Activated CD4-positive, alpha-beta T cell treated with anti-CD3 and anti-CD28 coated beads, Interleukin-2, amount 50 U/mL, for 48 hours (primary cell): ENCODE measurements around the gene KIF19.

Source experiments
- DNase-seq, 2 experiments: peaks; one replicate each; pipeline ENCODE4 v3.0.0-alpha.2; 2020

Gene KIF19

DNA sequence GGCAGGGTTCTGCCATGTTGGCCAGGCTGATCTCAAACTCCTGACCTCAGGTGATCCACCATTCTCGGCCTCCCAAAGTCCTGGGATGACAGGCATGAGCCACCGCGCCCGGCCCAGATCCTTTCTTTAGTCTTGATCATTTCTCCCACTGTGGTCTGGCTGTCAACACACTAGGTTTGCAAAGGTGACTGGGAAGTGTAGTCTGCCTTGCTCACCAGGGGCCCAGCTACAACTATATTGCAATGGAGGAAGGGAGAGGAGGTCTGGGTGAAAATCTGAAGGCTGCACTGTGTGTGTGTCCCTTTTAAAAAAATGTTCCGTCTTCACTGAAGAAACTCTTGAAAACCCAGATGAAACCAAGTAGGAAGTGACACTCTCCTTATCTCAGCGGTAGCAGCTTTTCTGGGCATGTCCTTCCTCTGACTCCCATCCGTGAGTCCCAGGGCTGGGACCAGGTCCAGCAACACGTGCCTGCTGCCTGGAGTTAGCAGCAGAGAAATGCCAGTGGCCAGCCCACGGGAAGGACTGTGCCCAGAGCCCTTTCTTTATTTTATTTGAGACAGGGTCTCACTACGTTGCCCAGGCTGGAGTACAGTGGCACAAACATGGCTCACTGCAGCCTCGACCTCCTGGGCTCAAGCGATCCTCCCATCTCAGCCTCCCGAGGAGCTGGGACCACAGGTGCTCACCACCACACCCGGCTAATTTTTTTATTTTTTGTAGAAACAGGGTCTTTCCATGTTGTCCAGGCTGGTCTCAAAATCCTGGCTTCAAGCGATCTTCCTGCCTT lies 17.8 kb upstream of the KIF19 start:
- DNase-seq: no peak

DNA sequence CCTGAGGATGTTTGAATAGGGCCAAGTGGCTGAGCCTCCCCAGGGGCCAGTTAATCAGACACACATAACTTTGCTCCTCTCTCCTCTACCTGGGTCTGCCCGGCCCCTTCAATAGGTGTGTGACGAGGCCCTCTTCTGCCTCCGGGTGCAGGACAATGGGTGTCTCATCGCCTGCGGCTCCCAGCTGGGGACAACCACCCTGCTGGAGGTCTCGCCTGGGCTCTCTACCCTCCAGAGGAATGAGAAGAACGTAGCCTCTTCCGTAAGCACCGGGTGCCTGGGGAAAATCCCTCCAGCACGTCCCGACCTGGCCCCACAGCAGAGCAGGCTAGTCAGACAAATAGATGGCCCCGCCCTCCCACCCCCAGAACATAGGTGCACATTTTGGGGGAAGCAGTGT lies 16.1 kb upstream of the KIF19 start:
- DNase-seq: no peak

DNA sequence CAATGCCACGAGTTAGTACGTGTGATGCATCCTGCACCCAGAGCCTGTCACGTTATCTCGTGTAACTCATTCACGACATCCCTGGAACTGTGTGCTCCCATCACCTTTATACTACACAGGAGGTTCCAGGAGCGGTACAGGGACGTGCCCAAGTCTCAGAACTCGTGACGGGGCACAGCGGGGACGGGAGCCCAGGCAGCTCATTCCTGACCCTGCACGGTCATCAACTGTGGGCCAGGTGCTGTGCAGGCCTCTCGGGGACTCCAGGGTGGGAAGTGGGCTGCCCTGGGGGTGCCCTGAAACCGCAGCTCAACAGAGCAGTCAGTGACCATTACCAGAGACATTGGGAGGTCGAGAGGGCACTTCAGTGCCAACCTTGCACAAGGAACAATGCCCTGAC lies 11.1 kb upstream of the KIF19 start:
- DNase-seq: no peak

DNA sequence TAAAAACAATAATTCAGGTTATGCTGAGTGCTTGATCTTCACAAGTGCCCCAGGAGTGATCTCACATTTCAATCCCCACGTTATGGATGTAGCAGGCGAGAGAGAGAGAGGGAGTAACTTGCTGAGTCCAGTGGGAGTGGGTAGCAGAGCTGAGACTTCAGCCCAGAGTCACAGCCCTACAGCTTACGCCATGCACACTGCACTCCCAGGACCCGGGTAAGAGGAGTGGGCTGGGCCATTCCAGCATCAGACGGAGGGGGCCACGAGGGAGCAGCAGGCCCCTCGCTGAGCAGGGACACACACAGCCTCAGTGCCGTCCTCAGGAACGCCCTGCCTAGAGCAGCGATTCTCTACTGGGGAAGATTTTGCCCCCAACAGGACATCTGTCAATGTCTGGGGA lies 9.8 kb upstream of the KIF19 start:
- no peak for DNase-seq

DNA sequence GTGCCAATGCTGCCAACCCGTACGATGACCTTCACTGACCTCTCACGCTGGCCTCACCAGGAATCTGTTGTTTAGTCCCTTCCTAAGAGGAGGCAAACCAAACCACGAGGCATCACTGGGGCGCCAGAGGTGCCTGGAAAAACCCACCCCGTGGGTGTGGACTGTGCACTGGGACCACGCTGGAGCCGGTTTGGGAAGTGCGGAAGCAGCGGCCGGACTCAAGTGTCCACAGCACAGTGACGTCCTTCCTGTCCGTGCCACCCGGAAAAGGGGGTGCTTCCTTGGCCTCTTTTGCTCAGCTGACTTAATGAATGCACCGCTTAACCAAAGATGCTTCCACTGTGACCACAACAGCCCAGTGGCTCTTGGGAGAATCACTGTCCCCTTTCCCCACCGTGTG lies 9.0 kb upstream of the KIF19 start:
- no peak for DNase-seq

DNA sequence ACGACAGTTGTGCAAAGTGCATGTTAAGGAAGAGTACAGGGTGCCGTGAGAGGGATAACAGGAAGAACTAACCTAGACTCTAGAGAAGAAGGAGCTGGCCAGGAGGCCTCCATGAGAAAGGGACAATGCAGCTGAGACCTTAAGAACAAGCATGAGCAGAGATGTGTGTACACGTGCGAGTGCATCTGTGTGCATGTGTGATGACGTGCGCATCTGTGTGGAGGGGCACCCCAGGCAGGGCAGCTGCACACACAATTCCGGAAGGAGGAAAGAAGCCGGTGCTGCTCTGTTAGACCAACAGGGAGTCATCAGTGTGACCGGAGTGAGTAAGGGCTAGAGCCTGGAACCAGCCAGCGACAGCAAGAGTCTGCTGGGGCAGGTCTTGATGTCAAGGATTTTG lies 7.6 kb upstream of the KIF19 start:
- DNase-seq: no peak

DNA sequence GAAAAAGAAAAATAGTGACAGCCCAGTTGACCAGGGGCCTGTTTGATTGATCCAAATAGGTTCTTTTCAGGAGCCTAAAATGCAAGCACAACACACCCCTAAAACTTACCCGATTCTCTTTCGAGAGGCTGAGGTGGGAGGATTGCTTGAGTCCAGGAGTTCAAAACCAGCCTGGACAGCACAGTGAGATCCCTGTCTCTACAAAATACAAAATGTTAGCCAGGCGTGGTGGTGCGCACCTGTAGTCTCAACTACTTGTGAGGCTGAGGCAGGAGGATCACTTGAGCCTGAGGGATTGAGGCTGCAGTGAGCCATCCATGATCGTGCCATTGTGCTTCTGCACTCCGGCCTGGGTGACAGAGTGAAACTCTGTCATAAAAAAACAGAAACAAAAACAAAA lies 1.5 kb upstream of the KIF19 start:
- DNase-seq: no peak

DNA sequence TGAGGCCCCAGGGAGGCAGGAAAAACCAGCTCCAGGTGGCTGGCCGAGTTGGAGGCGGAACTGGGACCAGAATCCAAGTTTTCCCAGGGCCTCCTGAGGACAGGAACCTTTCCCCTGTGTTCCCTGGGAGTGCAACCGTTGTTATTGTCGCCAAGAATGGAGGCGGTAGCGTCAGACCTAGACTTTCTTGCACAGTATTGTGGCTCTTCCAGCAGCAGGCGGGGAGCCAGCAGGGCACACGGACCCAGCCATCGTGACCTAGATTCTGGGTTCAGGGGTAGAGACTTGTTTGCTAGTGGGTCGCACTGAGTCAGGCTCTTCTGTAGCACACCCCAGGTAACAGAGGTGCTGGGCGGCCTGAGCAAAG lies 667 bp upstream of the KIF19 start:
- no peak for DNase-seq

DNA sequence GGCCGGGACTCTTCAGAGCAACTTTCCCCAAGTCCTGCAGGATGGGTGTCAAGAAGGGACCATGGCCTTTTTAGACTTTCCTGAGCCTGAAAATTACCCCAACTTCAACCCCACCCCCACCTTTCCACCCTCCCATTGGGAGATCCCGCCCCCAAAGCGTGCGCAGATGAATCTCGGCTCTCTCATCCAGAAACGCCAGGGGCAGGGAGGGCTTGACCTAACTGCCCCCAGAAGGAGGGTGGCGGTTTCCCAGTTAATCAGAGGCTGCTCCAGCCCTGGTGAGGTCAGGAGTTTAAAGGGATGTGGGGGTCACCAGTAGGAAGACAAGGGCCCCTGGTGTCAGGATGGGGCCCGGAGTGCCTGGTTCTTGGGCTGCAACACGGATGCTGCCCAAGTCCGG lies 480 bp downstream of the KIF19 start:
- DNase-seq: no peak

DNA sequence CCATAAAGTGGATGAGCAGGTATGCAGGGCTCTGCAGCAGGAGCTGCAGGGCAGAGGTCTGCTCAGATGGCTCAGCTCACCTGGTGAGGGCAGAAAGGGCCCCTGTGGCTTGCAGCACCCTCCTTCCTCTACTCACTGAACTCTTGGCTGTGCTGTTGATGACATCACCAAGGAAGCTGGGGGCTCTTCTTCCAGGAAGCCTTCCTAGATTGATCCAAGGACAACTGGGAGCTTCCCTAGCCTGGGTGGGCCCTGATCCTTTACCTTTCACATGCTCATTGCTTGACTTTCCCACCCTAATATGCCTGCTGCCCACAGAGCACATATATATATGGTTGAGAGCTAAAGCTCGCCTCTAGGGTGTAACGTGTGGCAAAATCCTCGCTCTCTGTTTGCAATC lies 2.5 kb downstream of the KIF19 start:
- no peak for DNase-seq

DNA sequence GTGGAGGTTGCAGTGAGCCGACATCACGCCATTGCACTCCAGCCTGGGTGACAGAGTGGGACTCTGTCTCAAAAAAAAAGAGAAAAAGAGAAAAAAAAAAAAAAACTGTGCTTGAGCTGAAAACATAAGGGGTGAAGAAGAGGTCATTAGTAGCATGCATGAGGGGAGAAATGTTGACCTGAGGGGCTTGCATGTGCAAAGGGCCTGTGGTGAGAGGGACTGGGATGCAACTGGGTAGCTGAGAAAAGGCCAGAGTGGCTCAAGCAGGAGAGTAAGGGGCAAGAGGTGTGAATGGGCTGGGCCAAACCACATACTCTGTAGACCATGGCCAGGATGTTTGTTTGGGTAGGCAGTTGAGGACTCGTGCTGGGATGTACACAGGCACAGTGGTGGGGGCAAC lies 3.4 kb downstream of the KIF19 start:
- DNase-seq: no peak

DNA sequence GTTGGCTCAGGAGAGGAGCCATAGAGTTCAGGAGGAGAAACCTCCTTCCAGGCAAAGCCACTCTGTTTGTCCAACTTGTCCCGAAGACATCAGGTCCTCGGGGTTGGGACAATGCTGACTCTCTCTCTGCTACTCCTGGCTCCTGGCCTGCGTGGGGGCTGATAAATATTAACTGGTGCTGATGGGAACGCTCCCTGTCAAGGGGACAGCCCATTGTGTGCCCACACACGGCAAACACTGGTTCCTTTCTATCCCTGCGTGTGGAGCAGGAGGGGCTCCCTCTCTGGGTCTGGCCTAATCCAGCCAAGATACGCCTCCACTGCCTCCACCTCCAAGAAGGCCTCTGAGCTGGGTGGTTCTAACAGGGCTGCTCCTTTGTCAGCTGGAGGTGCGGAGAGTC lies 4.4 kb downstream of the KIF19 start:
- no peak for DNase-seq

DNA sequence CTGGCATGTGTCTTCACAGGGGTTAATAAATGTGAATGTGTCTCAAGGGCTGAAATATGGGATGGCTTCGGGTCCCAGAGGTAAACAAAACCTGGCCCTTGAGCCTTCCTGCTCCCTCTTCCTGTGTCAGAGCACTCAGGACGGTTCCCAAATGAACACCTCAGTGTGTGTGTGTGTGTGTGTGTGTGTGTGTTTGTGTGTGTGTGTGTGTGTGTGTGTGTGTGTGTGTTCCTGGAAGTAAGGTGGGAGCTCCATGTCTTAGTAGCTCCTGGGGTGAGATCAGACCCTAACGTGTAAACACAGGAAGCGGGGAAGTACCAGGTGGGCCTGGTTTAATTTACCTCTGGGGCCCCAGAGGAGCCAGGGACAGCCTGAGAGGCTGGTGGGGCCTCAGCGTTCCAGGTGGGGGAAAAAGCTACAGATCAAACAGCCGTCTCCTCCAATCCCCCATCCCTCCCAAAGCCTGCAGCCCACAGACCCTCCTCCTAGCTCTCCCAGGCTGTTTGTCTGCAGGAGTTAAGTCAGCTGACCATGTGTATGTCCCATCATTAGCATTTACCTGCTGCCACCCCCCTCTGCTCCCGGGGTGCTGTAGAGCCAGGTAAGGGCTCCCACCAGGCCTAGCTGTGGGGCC lies 6.1 kb downstream of the KIF19 start:
- no peak for DNase-seq

DNA sequence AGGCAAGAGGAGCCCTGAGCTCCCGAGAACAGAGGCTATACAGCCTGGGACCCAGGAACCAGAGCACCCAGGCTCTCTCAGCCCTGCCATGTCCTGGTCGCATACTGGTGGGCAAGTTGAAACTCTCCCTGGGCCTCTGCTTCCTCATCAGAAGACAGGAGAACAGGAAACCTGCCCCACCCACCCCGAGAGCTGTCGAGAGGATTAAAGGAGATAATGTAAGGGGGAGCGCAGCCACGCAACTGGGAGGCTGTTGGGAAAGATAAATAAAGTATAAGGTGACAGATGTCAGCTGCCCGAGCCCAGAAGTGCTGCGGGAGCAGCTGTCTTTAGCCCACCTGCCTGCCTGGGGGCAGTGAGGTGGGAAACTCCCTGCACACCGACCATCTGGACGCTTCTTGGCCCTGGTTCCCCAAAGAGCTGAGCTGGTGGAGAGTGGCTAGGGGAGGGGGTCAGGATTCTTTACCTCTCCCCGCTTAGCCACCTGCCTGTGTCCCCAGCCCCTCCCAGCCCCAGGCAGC lies 6.8 kb downstream of the KIF19 start:
- DNase-seq: no peak

DNA sequence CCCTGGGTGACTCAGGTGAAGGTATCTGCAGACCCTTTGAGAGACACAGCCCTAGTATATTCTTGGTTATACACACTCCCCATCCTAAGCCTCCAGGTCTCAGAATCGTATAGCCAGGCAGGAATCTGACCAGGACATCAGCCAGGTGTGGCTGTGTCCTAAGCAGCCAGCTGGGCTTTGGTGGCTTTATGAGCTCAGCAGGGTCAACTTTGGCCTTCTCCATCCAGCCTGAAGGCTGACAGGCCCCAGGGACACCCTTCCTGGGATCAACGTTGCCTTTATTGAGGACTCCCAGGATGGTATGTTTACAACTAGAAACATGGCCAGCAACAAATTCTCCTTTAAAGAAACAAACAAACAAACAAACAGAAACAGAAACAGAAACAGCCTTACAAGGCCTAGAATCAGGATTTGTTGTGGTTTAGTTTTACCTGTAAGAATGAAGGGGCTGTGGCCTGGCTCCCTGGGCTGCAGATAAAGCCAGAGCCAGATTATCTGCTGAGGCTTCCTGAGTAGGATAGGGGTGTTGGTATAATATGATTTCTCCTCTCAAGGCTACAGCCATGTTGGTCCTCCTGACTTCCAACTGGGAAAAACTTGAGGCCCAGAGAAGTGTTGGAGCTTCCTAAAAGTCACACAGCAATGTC lies 8.5 kb downstream of the KIF19 start:
- no peak for DNase-seq

DNA sequence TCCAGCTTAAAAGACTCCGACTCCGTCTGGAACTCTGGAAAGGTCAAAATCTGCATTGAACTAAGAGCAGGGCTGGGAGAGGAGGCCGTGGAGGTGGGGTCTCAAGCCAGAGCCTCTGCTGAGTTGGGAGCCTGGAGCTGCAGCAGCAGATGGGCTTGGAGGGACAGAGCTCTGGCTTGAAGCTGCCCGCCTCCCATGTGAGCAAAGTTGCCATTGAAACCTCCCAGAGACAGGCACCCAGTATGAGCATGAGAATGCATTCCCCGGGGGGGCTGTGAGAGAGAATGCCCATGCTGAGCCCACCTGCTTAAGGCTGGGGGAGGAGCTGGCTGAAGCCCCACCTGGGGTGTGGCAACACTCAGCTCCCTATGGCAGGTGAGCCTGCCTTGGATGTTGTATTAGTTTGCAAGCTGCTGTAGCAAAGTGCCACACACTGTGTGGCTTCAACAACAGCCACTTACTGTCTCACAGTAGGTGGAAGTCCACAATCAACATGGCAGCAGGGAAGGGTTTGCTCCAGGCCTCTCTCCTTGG lies 9.6 kb downstream of the KIF19 start:
- no peak for DNase-seq

DNA sequence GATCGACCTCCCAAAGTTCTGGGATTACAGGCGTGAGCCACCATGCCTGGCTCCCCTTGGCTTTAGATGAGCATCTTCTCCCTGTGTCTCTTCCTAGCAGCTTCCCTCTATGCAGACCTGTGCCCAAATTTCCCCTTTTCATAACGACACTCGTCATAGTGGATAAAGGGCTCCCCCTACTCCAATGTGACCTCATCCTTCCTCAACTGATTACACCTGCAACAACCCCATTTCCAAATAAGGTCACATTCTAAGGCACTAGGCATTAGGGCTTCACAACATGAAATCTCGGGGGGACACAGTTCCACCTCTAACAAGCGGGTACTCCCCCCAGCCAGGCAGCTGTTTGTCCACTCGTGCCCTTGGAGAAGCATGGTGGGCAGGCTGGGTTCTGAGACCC lies 10.3 kb downstream of the KIF19 start:
- no peak for DNase-seq

DNA sequence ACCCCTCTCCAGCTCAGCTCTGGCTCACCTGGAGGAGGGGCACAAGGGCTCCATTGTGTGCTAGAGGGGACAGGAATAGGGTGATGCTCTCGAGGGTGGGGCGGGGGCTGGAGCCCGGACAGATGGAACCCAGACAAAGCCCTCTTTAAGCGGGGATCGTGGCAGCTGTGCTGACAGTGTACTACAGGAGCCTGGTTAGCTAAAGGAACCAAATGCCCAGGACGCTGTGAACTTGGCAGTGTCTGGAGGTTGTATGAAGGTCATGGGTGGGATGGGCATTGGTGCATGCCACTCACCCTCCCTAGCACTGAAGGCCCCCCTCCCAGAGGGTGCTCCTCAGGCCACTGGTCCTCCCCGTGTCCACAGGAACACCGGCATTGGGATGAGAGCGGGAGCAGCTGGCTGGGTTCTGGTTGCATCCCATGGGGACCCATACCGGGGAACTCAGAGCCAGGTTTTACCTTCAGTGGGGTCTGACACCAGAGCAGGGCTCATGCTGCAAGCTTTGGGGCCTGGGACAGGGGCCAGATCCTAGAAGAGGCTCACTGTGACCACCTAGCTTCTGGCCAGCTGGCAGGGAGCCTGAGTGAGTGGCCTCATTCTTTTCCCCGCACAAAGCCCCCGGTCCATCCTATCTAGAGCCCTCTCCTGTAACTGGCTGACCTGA lies 11.9 kb downstream of the KIF19 start:
- no peak for DNase-seq

DNA sequence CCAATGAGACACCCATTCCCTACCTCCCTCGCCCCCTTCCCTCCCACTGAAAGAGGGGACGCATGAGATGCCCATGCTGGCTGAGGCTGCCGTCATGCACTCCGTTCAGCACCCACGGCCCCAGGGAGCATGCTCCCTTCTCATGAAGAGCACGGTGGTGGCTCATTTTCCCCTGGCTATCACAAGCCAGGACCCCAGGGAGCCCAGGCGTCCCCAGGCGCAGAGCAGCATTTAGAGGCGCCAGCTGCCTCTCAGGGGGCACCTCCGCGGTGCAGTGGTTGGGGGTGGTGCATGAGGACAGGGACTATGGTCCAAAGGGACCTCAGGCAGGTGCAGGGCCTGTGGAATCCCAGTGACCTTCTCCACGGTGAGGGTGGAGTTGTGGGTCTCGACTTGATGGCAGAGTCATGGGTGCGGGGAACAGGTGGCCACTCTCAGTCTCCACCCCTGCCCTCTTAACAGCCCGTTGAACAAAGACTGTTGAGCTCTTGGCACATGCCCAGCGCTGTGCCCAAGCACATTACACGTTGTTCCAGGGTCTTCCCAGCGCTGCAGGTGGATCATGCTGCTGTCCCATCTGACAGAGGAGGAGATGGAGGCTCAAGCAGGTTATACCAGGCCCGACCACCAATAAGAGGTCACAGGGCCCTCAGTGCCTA lies 13.6 kb downstream of the KIF19 start:
- DNase-seq: no peak

DNA sequence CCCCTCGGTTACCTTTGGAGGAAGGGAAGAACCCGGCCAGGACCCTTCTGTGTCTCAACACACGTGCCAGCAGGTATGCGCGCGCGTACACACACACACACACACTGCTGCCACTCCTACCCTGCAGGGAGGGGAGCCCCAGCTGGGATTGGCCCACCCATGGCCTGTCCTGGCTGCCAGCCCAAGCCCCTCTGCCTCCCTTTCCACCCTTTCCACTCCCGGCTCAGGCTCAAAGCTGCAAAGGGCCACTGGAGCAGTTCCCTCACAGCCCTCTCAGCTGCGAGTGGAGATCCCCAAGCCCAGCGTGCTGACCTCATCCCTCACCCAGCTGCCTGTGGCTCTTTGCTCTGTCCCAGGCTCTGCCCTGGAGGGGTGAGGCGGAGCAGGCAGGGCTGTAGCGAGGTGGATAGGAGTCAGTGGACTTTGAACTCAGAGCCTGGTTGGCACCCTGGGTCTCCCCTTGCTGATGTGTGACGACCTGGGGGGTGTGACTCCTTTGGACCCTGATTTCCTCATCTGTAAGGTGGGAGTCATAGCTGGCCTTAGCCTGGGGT lies 14.5 kb downstream of the KIF19 start:
- no peak for DNase-seq

DNA sequence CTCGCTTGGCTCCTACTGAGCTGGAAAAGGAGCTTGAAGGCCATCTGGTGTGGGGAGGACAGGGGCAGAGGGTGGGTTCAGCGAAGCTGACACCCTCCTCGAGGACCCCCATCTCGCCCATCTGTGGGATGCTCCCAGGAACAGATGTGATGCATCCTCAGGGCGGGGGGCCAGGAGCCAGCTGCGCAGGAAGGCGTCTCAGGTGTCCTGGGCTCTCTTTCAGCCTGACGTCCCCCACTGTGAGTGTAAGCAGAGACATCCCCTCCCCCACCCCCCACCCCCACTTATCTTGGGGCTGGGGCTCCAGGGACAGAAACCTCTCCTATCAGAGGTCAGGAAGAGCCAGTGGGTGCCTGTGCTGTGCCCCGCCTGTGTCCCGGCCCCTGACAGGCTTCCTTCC lies 16.2 kb downstream of the KIF19 start:
- DNase-seq: no peak

DNA sequence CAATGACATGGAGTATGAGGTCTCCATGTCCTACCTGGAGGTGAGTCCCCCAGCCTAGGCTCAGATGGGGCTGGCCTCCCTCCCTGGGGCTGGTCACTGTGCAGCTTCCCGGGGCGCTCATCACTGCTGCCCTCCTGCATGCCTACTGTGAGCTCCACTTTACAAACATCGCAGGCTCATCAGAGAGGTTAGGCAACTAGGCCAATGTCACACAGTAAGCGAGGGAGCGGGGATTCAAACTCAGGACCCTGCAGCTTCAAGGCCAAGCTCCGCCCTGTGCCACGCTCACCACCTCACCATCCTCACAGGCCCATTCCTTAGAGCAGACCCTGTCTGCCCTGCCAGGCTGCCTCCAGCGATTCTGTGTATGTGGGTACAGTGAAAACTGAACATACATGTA lies 17.1 kb downstream of the KIF19 start:
- no peak for DNase-seq
